PFSK-1 (cell line): ENCODE measurements around the gene NBPF6. TPM values are rescaled to one million over a fixed set of nuclear protein-coding genes. Genes with fewer than 3 reads are reported as not detected.
"Not testable (repeated sequence)": the region's sequence is repeated elsewhere in the genome, so short reads cannot be mapped to it uniquely, and the experiment has no call there.

Source experiments
- FOXP2 ChIP-seq: optimal IDR thresholded peaks from 2 replicates; pipeline ENCODE3; 2011; ENCODE audit warnings: borderline replicate concordance, control low read depth, inconsistent platforms; ENCODE audit not compliant: insufficient read depth; ENCODE audit errors: extremely low read length, extremely low read depth
- POLR2AphosphoS5 ChIP-seq: IDR thresholded peaks from 2 replicates; pipeline ENCODE4 v1.6.1; 2012; ENCODE audit warnings: low read depth, mild to moderate bottlenecking, control low read depth, low read length, moderate library complexity
- SIN3A ChIP-seq: IDR thresholded peaks from 2 replicates; pipeline ENCODE4 v1.6.1; 2012; ENCODE audit warnings: mild to moderate bottlenecking, low read length, moderate library complexity, borderline replicate concordance; ENCODE audit not compliant: insufficient read depth
- TAF1 ChIP-seq: IDR thresholded peaks from 2 replicates; pipeline ENCODE4 v1.6.1; 2012; ENCODE audit warnings: low read length, control low read depth, borderline replicate concordance; ENCODE audit not compliant: insufficient read depth
- polyA plus RNA-seq: library from polyadenylated mRNA; unstranded; fragments of >200 nt; gene quantifications from one replicate; pipeline ENCODE4 v1.2.1, GENCODE V29; 2012; ENCODE audit warnings: low read depth, missing spikeins; ENCODE audit not compliant: insufficient read length
- TF ChIP-seq, protein P1 (sequence below), 2 experiments: IDR thresholded peaks; 2 replicates each; pipeline versions ENCODE4 v1.6.1 to v1.8.0; 2011 to 2012; ENCODE audit warnings: low read depth in 2 of 2, low read length in 2 of 2, control low read depth in 1 of 2, inconsistent platforms in 1 of 2, mild to moderate bottlenecking in 1 of 2, moderate library complexity in 1 of 2; ENCODE audit not compliant: insufficient read depth in 1 of 2

NBPF6 gene, protein sequence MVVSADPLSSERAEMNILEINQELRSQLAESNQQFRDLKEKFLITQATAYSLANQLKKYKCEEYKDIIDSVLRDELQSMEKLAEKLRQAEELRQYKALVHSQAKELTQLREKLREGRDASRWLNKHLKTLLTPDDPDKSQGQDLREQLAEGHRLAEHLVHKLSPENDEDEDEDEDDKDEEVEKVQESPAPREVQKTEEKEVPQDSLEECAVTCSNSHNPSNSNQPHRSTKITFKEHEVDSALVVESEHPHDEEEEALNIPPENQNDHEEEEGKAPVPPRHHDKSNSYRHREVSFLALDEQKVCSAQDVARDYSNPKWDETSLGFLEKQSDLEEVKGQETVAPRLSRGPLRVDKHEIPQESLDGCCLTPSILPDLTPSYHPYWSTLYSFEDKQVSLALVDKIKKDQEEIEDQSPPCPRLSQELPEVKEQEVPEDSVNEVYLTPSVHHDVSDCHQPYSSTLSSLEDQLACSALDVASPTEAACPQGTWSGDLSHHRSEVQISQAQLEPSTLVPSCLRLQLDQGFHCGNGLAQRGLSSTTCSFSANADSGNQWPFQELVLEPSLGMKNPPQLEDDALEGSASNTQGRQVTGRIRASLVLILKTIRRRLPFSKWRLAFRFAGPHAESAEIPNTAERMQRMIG
- not detected for polyA plus RNA-seq

DNA sequence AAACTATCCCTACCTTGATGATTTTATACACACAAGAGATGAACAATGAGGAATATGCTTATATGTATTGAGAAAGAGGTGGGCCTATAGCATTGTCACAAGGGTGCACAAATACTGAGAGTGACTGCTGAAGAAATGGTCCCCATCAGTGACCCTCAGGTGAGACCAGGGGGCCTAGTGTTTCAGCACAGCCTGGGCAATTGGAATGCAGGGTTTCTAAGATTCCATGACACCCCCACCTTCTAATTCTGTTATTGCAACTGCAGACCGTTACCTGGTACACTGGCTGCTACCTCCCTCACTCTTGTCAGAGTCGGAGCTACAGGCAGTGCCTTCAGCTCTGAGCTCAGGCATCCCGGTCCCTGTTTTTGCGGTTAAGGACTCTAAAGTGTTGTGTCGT is at the start of gene NBPF6:
TSS of gene NBPF6 (plus strand) at position 301 of the 400 bp plus-strand sequence. CDS start 259 bp downstream, outside the sequence.
- TF ChIP-seq, protein P1, sequence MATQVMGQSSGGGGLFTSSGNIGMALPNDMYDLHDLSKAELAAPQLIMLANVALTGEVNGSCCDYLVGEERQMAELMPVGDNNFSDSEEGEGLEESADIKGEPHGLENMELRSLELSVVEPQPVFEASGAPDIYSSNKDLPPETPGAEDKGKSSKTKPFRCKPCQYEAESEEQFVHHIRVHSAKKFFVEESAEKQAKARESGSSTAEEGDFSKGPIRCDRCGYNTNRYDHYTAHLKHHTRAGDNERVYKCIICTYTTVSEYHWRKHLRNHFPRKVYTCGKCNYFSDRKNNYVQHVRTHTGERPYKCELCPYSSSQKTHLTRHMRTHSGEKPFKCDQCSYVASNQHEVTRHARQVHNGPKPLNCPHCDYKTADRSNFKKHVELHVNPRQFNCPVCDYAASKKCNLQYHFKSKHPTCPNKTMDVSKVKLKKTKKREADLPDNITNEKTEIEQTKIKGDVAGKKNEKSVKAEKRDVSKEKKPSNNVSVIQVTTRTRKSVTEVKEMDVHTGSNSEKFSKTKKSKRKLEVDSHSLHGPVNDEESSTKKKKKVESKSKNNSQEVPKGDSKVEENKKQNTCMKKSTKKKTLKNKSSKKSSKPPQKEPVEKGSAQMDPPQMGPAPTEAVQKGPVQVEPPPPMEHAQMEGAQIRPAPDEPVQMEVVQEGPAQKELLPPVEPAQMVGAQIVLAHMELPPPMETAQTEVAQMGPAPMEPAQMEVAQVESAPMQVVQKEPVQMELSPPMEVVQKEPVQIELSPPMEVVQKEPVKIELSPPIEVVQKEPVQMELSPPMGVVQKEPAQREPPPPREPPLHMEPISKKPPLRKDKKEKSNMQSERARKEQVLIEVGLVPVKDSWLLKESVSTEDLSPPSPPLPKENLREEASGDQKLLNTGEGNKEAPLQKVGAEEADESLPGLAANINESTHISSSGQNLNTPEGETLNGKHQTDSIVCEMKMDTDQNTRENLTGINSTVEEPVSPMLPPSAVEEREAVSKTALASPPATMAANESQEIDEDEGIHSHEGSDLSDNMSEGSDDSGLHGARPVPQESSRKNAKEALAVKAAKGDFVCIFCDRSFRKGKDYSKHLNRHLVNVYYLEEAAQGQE (IDR thresholded peaks at IDR 0.05; ENCODE audit: insufficient read depth in 1 of 2, low read depth in 2 of 2, low read length in 2 of 2) = not testable (repeated sequence)
- TF ChIP-seq POLR2AphosphoS5, FOXP2: not testable (repeated sequence)

DNA sequence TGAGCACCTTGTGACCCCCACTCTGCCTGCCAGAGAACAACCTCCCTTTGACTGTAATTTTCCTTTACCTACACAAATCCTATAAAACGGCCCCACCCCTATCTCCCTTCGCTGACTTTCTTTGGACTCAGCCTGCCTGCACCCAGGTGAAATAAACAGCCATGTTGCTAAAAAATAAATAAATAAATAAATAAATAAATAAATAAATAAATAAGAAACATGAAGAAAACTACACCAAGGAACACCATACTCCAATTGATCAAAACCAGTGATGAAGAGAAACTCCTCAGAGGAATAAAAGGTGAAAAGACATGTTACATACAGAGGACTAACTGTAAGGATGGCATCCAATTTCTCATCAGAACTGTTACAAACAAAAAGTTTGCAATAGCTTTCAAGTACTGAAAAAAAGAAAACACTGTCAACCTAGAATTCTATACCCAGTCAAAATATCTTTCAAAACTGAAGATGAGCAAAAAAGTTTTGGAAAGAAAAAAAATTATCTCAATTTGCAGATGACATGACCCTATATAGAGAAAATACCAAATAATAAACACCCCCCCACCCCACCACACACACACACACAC is 28.4 kb downstream of the NBPF6 start:
- TF ChIP-seq SIN3A (no peak), FOXP2 (no peak)
- TF ChIP-seq, protein P1 (IDR thresholded peaks at IDR 0.05; ENCODE audit: insufficient read depth in 1 of 2, low read depth in 2 of 2, low read length in 2 of 2) = no peak

DNA sequence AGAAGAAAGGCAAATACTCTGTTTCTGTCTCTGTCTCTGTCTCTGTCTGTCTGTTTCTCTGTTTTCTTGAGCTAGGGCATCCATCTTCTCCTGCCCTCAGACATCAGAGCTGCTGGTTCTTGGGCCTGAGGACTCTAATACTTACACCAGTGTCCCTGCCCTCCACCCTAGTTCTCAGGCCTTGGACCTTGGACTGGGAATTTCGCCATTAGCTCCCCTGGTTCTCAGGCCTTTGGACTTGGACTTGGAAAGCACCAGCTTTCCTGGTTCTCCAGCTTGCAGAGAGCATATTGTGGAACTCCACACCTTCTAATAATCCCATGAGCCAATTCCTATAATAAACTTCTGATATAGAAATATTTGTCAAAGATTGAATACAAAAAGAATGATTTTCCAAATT is 32.6 kb downstream of the NBPF6 start:
- TF ChIP-seq TAF1 (no peak), SIN3A (no peak), POLR2AphosphoS5 (no peak), FOXP2 (no peak)
- TF ChIP-seq, protein P1 (IDR thresholded peaks at IDR 0.05; ENCODE audit: insufficient read depth in 1 of 2, low read depth in 2 of 2, low read length in 2 of 2) = no peak

DNA sequence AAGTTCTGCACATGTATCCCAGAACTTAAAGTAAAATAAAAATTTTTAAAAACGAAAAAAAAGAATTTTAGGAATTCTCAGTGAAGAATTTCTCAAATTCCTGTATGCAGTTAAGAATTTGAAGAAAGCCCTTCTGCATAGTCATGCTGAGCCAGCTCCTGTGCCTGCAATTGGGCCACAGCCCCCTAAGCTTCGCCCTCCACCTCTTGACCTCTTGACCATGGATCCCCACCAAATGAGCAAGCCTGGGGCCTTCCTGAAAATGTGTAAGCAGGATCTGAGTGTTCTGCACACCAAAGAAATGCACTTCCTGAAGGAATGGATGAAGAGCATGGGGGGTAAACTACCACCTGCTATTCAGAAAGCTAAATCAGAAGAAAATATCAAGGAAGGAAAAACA is 52.0 kb downstream of the NBPF6 start:
- TF ChIP-seq POLR2AphosphoS5 (no peak), TAF1 (no peak), SIN3A (no peak), FOXP2 (no peak)
- TF ChIP-seq, protein P1 (IDR thresholded peaks at IDR 0.05; ENCODE audit: insufficient read depth in 1 of 2, low read depth in 2 of 2, low read length in 2 of 2) = no peak
